GM12872 (cell line): ENCODE measurements around the gene SOBP.

Experiments used
- CTCF ChIP-seq: IDR thresholded peaks from 3 replicates; pipeline ENCODE4 v1.5.1; 2011; ENCODE audit warnings: low read depth, mild to moderate bottlenecking, low read length, moderate library complexity; ENCODE audit not compliant: insufficient read depth

SOBP gene

GRCh38 chr6:107634324-107635056 lies 144.6 kb downstream of the SOBP start:
- no peak for TF ChIP-seq CTCF

GRCh38 chr6:107635057-107635515 lies 145.2 kb downstream of the SOBP start:
- TF ChIP-seq CTCF, result no peak

GRCh38 chr6:107636486-107636885 lies 146.6 kb downstream of the SOBP start:
- no peak for TF ChIP-seq CTCF

- TF ChIP-seq CTCF, result no peak
These were observed 147.7 kb downstream of the SOBP start for GRCh38 chr6:107637316-107638315.

- no peak for TF ChIP-seq CTCF
These were observed 148.6 kb downstream of the SOBP start for GRCh38 chr6:107638493-107638892.

GRCh38 chr6:107639511-107639910 lies 149.6 kb downstream of the SOBP start:
- no peak for TF ChIP-seq CTCF

GRCh38 chr6:107641071-107641470 lies 151.2 kb downstream of the SOBP start:
- TF ChIP-seq CTCF, result no peak
